HG03521 (cell line): ENCODE results near the gene SUN1.
"Not testable (repeated sequence)": the region's sequence is repeated elsewhere in the genome, so short reads cannot be mapped to it uniquely, and the experiment has no call there.

ENCODE experiments used
- ATAC-seq: cut with Tn5 transposase; IDR thresholded peaks from one replicate; pipeline ENCODE4 v1.9.1; 2021; ENCODE audit warnings: mild to moderate bottlenecking, moderate library complexity; ENCODE audit not compliant: unreplicated experiment

The SUN1 gene

GRCh38 chr7:834277-834676 lies 2.0 kb downstream of the SUN1 start:
- no peak for ATAC-seq

- no peak for ATAC-seq
These were observed 2.7 kb downstream of the SUN1 start for GRCh38 chr7:835021-835420.

- no peak for ATAC-seq
These were observed 3.5 kb downstream of the SUN1 start for GRCh38 chr7:835485-836401.

- ATAC-seq = no peak
These were observed 4.2 kb downstream of the SUN1 start for GRCh38 chr7:836429-836828.

- ATAC-seq = no peak
These were observed 4.7 kb downstream of the SUN1 start for GRCh38 chr7:837001-837400.

GRCh38 chr7:840001-840600 lies 7.8 kb downstream of the SUN1 start:
- ATAC-seq = no peak

- ATAC-seq = no peak
These were observed 9.7 kb downstream of the SUN1 start for GRCh38 chr7:841943-842342.

- no peak for ATAC-seq
These were observed 10.3 kb downstream of the SUN1 start for GRCh38 chr7:842431-843031.

GRCh38 chr7:843230-843629 lies 11.0 kb downstream of the SUN1 start:
- ATAC-seq = no peak

GRCh38 chr7:844043-844442 lies 11.8 kb downstream of the SUN1 start:
- no peak for ATAC-seq

GRCh38 chr7:844514-844913 lies 12.2 kb downstream of the SUN1 start:
- no peak for ATAC-seq

- ATAC-seq = no peak
These were observed 12.8 kb downstream of the SUN1 start for GRCh38 chr7:845091-845490.

- ATAC-seq = no peak
These were observed 13.5 kb downstream of the SUN1 start for GRCh38 chr7:845731-846130.

GRCh38 chr7:846958-847650 lies 14.8 kb downstream of the SUN1 start:
- ATAC-seq = not testable (repeated sequence)

- ATAC-seq = not testable (repeated sequence)
These were observed 15.5 kb downstream of the SUN1 start for GRCh38 chr7:847728-848127.

GRCh38 chr7:849145-849544 lies 16.9 kb downstream of the SUN1 start:
- ATAC-seq = no peak

- no peak for ATAC-seq
These were observed 17.5 kb downstream of the SUN1 start for GRCh38 chr7:849781-850180.

- no peak for ATAC-seq
These were observed 18.9 kb downstream of the SUN1 start for GRCh38 chr7:851204-851603.

- no peak for ATAC-seq
These were observed 21.3 kb downstream of the SUN1 start for GRCh38 chr7:853366-854117.

GRCh38 chr7:854118-854775 lies 22.0 kb downstream of the SUN1 start:
- no peak for ATAC-seq
